ENCODE results near the gene UBAC2.

- TF ChIP-seq RARB (CRISPR knock-in tag; IDR thresholded peaks at IDR 0.05): no peak
- TF ChIP-seq POU6F1 (CRISPR knock-in tag; IDR thresholded peaks at IDR 0.05; ENCODE audit: borderline replicate concordance, low read depth): no peak
- no peak for TF ChIP-seq PATZ1 (CRISPR knock-in tag; IDR thresholded peaks at IDR 0.05; ENCODE audit: borderline replicate concordance)
- TF ChIP-seq ARNTL (CRISPR knock-in tag; IDR thresholded peaks at IDR 0.05; ENCODE audit: borderline replicate concordance, low read depth): no peak
- TF ChIP-seq ISL1 (CRISPR knock-in tag; IDR thresholded peaks at IDR 0.05): no peak
- TF ChIP-seq SNAI2 (CRISPR knock-in tag; IDR thresholded peaks at IDR 0.05): no peak
- no peak for TF ChIP-seq OSR1 (CRISPR knock-in tag; IDR thresholded peaks at IDR 0.05)
- no peak for TF ChIP-seq PPARA (CRISPR knock-in tag; IDR thresholded peaks at IDR 0.05; ENCODE audit: borderline replicate concordance)
- TF ChIP-seq TSHZ2 (CRISPR knock-in tag; IDR thresholded peaks at IDR 0.05): no peak
- no peak for TF ChIP-seq ZNF70 (CRISPR knock-in tag; IDR thresholded peaks at IDR 0.05)
These were observed 56.6 kb downstream of the UBAC2 start for GRCh38 chr13:99257291-99257690.
